ENCODE measurements around the gene CEP95.

The CEP95 gene

DNA sequence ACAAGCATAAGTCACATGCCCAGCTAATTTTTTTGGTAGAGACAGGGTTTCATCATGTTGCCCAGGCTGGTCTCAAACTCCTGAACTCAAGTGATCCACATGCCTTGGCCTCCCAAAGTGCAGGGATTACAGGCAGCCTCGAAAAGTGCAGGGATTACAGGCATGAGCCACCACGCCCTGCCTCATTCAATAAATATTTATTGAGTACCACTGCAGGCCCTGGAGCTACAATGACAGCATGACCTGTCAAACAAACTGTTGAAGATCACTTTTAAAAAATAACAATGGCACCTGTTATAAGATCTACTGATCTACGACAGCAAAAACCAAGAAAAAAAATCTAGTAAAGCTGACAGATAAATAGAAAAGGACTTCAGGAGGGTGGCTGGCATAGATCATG, 76.3 kb downstream of the CEP95 start:
- H3K4me2 ChIP-seq (ENCODE audit: low read length), result no peak overlapping the region
- no peak overlapping the region for H3K9ac ChIP-seq (ENCODE audit: low read length)
- no peak overlapping the region for H2AFZ ChIP-seq (ENCODE audit: low read depth, low read length)
- no peaks in the 10 kb centered on the region for H3K9me3 ChIP-seq (ENCODE audit: insufficient read depth, low read length)
- H3K4me1 ChIP-seq (ENCODE audit: low read length), result peaks cover 12% of the 10 kb centered on the region
- no peak overlapping the region for H3K4me3 ChIP-seq (ENCODE audit: low read length)
- no peaks in the 10 kb centered on the region for H3K79me2 ChIP-seq (ENCODE audit: low read length)
- H3K36me3 ChIP-seq (replicated peaks; ENCODE audit: low read depth, low read length), result peaks cover 13% of the 10 kb centered on the region
- H4K20me1 ChIP-seq (ENCODE audit: insufficient read depth, low read length), result no peaks in the 10 kb centered on the region
- H3K27ac ChIP-seq (ENCODE audit: low read length), result no peak overlapping the region
- TF ChIP-seq EZH2phosphoT487 (IDR thresholded peaks at IDR 0.05; ENCODE audit: low read depth), result no peak
- TF ChIP-seq, protein P1, sequence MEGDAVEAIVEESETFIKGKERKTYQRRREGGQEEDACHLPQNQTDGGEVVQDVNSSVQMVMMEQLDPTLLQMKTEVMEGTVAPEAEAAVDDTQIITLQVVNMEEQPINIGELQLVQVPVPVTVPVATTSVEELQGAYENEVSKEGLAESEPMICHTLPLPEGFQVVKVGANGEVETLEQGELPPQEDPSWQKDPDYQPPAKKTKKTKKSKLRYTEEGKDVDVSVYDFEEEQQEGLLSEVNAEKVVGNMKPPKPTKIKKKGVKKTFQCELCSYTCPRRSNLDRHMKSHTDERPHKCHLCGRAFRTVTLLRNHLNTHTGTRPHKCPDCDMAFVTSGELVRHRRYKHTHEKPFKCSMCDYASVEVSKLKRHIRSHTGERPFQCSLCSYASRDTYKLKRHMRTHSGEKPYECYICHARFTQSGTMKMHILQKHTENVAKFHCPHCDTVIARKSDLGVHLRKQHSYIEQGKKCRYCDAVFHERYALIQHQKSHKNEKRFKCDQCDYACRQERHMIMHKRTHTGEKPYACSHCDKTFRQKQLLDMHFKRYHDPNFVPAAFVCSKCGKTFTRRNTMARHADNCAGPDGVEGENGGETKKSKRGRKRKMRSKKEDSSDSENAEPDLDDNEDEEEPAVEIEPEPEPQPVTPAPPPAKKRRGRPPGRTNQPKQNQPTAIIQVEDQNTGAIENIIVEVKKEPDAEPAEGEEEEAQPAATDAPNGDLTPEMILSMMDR (IDR thresholded peaks at IDR 0.05; ENCODE audit: low read depth, low read length), result no peak
- H3K27me3 ChIP-seq (ENCODE audit: low read depth, low read length), result no peaks in the 10 kb centered on the region

- H3K4me3 ChIP-seq (ENCODE audit: low read length), result no peak overlapping the region
- H3K4me2 ChIP-seq (ENCODE audit: low read length), result no peak overlapping the region
- no peak overlapping the region for H2AFZ ChIP-seq (ENCODE audit: low read depth, low read length)
- H3K27ac ChIP-seq (ENCODE audit: low read length), result no peak overlapping the region
- peaks cover 13% of the 10 kb centered on the region for H3K36me3 ChIP-seq (replicated peaks; ENCODE audit: low read depth, low read length)
- no peaks in the 10 kb centered on the region for H3K79me2 ChIP-seq (ENCODE audit: low read length)
- H3K9me3 ChIP-seq (ENCODE audit: insufficient read depth, low read length), result no peaks in the 10 kb centered on the region
- H3K27me3 ChIP-seq (ENCODE audit: low read depth, low read length), result no peaks in the 10 kb centered on the region
- H3K4me1 ChIP-seq (ENCODE audit: low read length), result peaks cover 12% of the 10 kb centered on the region
- H4K20me1 ChIP-seq (ENCODE audit: insufficient read depth, low read length), result no peaks in the 10 kb centered on the region
- no peak overlapping the region for H3K9ac ChIP-seq (ENCODE audit: low read length)
- TF ChIP-seq, protein P1 (IDR thresholded peaks at IDR 0.05; ENCODE audit: low read depth, low read length), result no peak
- TF ChIP-seq EZH2phosphoT487 (IDR thresholded peaks at IDR 0.05; ENCODE audit: low read depth), result no peak
Measured at GRCh38 chr17:64585146-64585545, 78.4 kb downstream of the CEP95 start.
